Osteocyte (in vitro differentiated cells): Measurements from ENCODE around the gene TLR9. TPM values are rescaled to one million over a fixed set of nuclear protein-coding genes. Genes with fewer than 3 reads are reported as not detected.
A peak's percentile ranks its signal among the peaks of the same experiment; 100 is the strongest.
"Not testable (repeated sequence)": the region's sequence is repeated elsewhere in the genome, so short reads cannot be mapped to it uniquely, and the experiment has no call there.

Experiments
- DNase-seq: peaks from one replicate; pipeline ENCODE4 v3.0.0; 2021; ENCODE audit warnings: mixed read lengths; ENCODE audit not compliant: unreplicated experiment; ENCODE audit errors: extremely low spot score
- H3K27ac Mint-ChIP-seq: one replicate; pipeline ENCODE4 v1.8.0; 2021; ENCODE audit warnings: mild to moderate bottlenecking, mixed read lengths; ENCODE audit not compliant: unreplicated experiment
- H3K27me3 Mint-ChIP-seq: one replicate; pipeline ENCODE4 v1.8.0; 2021; ENCODE audit warnings: mixed read lengths; ENCODE audit not compliant: unreplicated experiment
- H3K36me3 Mint-ChIP-seq: one replicate; pipeline ENCODE4 v1.8.0; 2021; ENCODE audit warnings: mixed read lengths; ENCODE audit not compliant: unreplicated experiment
- H3K4me1 Mint-ChIP-seq: one replicate; pipeline ENCODE4 v1.8.0; 2021; ENCODE audit warnings: mixed read lengths; ENCODE audit not compliant: unreplicated experiment
- H3K4me3 Mint-ChIP-seq: one replicate; pipeline ENCODE4 v1.8.0; 2021; ENCODE audit warnings: mild to moderate bottlenecking, moderate library complexity, mixed read lengths; ENCODE audit not compliant: unreplicated experiment
- H3K9me3 Mint-ChIP-seq: one replicate; pipeline ENCODE4 v1.8.0; 2021; ENCODE audit warnings: mixed read lengths; ENCODE audit not compliant: unreplicated experiment
- CTCF ChIP-seq: fragments of 200-600 bp; sonication (generic); IDR thresholded peaks from 2 replicates; pipeline ENCODE4 v1.5.0; 2021; ENCODE audit warnings: antibody characterized with exemption, mild to moderate bottlenecking, moderate library complexity
- long read RNA-seq: library from polyadenylated mRNA; unstranded; transcript quantifications from one replicate; pipeline ENCODE4 v2.0.0, GENCODE V29; 2021
- total RNA-seq: library from RNA; stranded (reverse); gene quantifications from 2 replicates; pipeline ENCODE4 v1.2.1, GENCODE V29; 2021

The TLR9 gene
- not detected in 2 replicates for total RNA-seq
- long read RNA-seq = 0 reads

- Mint-ChIP-seq H3K4me3 (no peak within 1 kb of the TSS), H3K4me1 (no peaks in the 10 kb centered on the region), H3K27ac (no peak within 1 kb of the TSS), H3K9me3 (no peaks in the 10 kb centered on the region), H3K36me3 (peaks cover 17% of the 10 kb centered on the region), H3K27me3 (no peaks in the 10 kb centered on the region)
- DNase-seq = peak; percentile 80
- no peak for TF ChIP-seq CTCF
Observed at GRCh38 chr3:52225452-52226228, at the start of gene TLR9. TSS of gene TLR9 (minus strand) at chr3:52225645. CDS start at chr3:52225529, 116 bp downstream.

- not testable (repeated sequence) for DNase-seq, H3K27me3 Mint-ChIP-seq, H3K9me3 Mint-ChIP-seq, H3K4me3 Mint-ChIP-seq, H3K27ac Mint-ChIP-seq
- Mint-ChIP-seq H3K4me1 (peaks cover 66% of the 10 kb centered on the region), H3K36me3 (peaks cover 24% of the 10 kb centered on the region)
Observed at GRCh38 chr3:52274781-52275180, 49.3 kb upstream of the TLR9 start.

- Mint-ChIP-seq H3K27me3 (no peaks in the 10 kb centered on the region), H3K4me1 (peaks cover 53% of the 10 kb centered on the region)
- DNase-seq = no peak
Observed at GRCh38 chr3:52272831-52273230, 47.4 kb upstream of the TLR9 start.

GRCh38 chr3:52272172-52272571 lies 46.7 kb upstream of the TLR9 start:
- Mint-ChIP-seq H3K36me3 (peaks cover 35% of the 10 kb centered on the region), H3K4me1 (peaks cover 51% of the 10 kb centered on the region), H3K27ac (peak overlapping the region; percentile 27)
- not testable (repeated sequence) for DNase-seq, H3K9me3 Mint-ChIP-seq, H3K27me3 Mint-ChIP-seq, H3K4me3 Mint-ChIP-seq

More at GRCh38 chr3:52272831-52273230, 47.4 kb upstream of the TLR9 start:
- Mint-ChIP-seq H3K9me3 (no peaks in the 10 kb centered on the region), H3K27ac (no peak overlapping the region), H3K4me3 (no peak overlapping the region), H3K36me3 (peaks cover 29% of the 10 kb centered on the region)
- TF ChIP-seq CTCF = no peak

GRCh38 chr3:52270252-52270754 lies 44.9 kb upstream of the TLR9 start:
- Mint-ChIP-seq H3K27me3 (no peaks in the 10 kb centered on the region), H3K9me3 (no peaks in the 10 kb centered on the region), H3K36me3 (peaks cover 43% of the 10 kb centered on the region), H3K4me1 (peaks cover 34% of the 10 kb centered on the region), H3K27ac (peak overlapping the region; percentile 25), H3K4me3 (no peak overlapping the region)
- no peak for DNase-seq
- no peak for TF ChIP-seq CTCF

GRCh38 chr3:52269776-52270175 lies 44.3 kb upstream of the TLR9 start:
- no peaks in the 10 kb centered on the region for H3K9me3 Mint-ChIP-seq
- TF ChIP-seq CTCF = no peak
- H3K27me3 Mint-ChIP-seq = no peaks in the 10 kb centered on the region
- peaks cover 43% of the 10 kb centered on the region for H3K36me3 Mint-ChIP-seq
- H3K4me1 Mint-ChIP-seq = peaks cover 31% of the 10 kb centered on the region
- H3K27ac Mint-ChIP-seq = no peak overlapping the region
- H3K4me3 Mint-ChIP-seq = no peak overlapping the region
- DNase-seq = no peak
